T-cell (primary cell): Measurements from ENCODE around the gene RDH12. TPM values are rescaled to one million over a fixed set of nuclear protein-coding genes. Genes with fewer than 3 reads are reported as not detected.
A peak's percentile ranks its signal among the peaks of the same experiment; 100 is the strongest.

Source experiments
- ATAC-seq, 4 experiments: fragments of 200-7000 bp in 3 of 4; fragments of 150-1000 bp in 1 of 4; cut with Tn5 transposase; replicated peaks in 1 of 4; 1 replicate in 3 of 4; 2 replicates in 1 of 4; pipeline ENCODE4 v1.10.0; 2021; ENCODE audit warnings: moderate library complexity in 3 of 4, mild to moderate bottlenecking in 2 of 4, moderate number of reproducible peaks in 1 of 4
- CTCF ChIA-PET, 2 donors: fragments of 300-600 bp; sonication (Branson Sonifier 250); formaldehyde crosslinking; loops; one replicate each; lab custom pipeline; 2022; ENCODE audit warnings: antibody characterized with exemption in 2 of 2; lab: Charles Lee
- POLR2A ChIA-PET, 2 donors: fragments of 300-600 bp; sonication (Branson Sonifier 250); formaldehyde crosslinking; loops; one replicate each; lab custom pipeline; 2022; ENCODE audit warnings: antibody characterized with exemption in 2 of 2; lab: Charles Lee
- DNase-seq, 35 experiments: peaks; one replicate each; pipeline versions ENCODE4 v3.0.0 to v3.0.0-alpha.2; 2013 to 2023
- H3K27ac ChIP-seq: one replicate; pipeline ENCODE4 v1.5.1; 2013; ENCODE audit warnings: low read length
- H3K27me3 ChIP-seq, 2 experiments: replicated peaks in 1 of 2; 1 replicate in 1 of 2; 2 replicates in 1 of 2; pipeline versions ENCODE4 v1.6.1 to v1.7.0; 2013; ENCODE audit warnings: low read length in 1 of 2, mixed read lengths in 1 of 2; ENCODE audit not compliant: control insufficient read depth in 2 of 2, insufficient read depth in 2 of 2; ENCODE audit errors: extremely low read depth in 1 of 2
- H3K36me3 ChIP-seq, 2 donors: 1 replicate in 1 of 2; 2 replicates in 1 of 2; pipeline versions ENCODE4 v1.6.1 to v1.7.0; 2013; ENCODE audit warnings: low read length in 1 of 2; ENCODE audit not compliant: control insufficient read depth in 2 of 2, insufficient read depth in 1 of 2; ENCODE audit errors: extremely low read depth in 1 of 2
- H3K4me1 ChIP-seq, 2 experiments: 1 replicate in 1 of 2; 2 replicates in 1 of 2; pipeline versions ENCODE4 v1.6.1 to v1.7.0; 2013; ENCODE audit warnings: low read length in 2 of 2, mixed read lengths in 1 of 2; ENCODE audit not compliant: insufficient read depth in 2 of 2, control insufficient read depth in 1 of 2; ENCODE audit errors: extremely low read depth in 1 of 2
- H3K4me3 ChIP-seq, 2 donors: 1 replicate in 1 of 2; 2 replicates in 1 of 2; pipeline versions ENCODE4 v1.5.1 to v1.7.0; 2013; ENCODE audit warnings: mild to moderate bottlenecking in 2 of 2, low read length in 1 of 2, moderate library complexity in 1 of 2; ENCODE audit not compliant: control insufficient read depth in 1 of 2; ENCODE audit errors: extremely low read depth in 1 of 2
- H3K9me3 ChIP-seq: 2 replicates; pipeline ENCODE4 v1.7.0; 2013
- H3K27ac Mint-ChIP-seq, 2 donors: one replicate each; pipeline ENCODE4 v1.8.0; 2020 to 2021; ENCODE audit warnings: mild to moderate bottlenecking in 2 of 2, mixed read lengths in 2 of 2
- H3K27me3 Mint-ChIP-seq, 2 donors: one replicate each; pipeline ENCODE4 v1.8.0; 2021 to 2022; ENCODE audit warnings: mixed read lengths in 2 of 2
- H3K36me3 Mint-ChIP-seq: one replicate; pipeline ENCODE4 v1.8.0; 2021; ENCODE audit warnings: mixed read lengths
- H3K4me1 Mint-ChIP-seq, 3 donors: one replicate each; pipeline ENCODE4 v1.8.0; 2020 to 2022; ENCODE audit warnings: mixed read lengths in 3 of 3, mild to moderate bottlenecking in 1 of 3
- H3K4me3 Mint-ChIP-seq, 3 donors: one replicate each; pipeline ENCODE4 v1.8.0; 2020 to 2022; ENCODE audit warnings: mild to moderate bottlenecking in 3 of 3, mixed read lengths in 3 of 3, moderate library complexity in 3 of 3
- H3K9me3 Mint-ChIP-seq, 3 donors: one replicate each; pipeline ENCODE4 v1.8.0; 2020 to 2022; ENCODE audit warnings: mixed read lengths in 3 of 3
- WGBS: methylation state at CpG from one replicate; pipeline ENCODE4 v1.1.5; 2013; ENCODE audit warnings: missing lambda C conversion rate; ENCODE audit not compliant: insufficient coverage; 5-methylcytosine and 5-hydroxymethylcytosine counted together
- total RNA-seq, 35 experiments: library from RNA in 6 of 35; stranded (reverse) in 6 of 35; fragments of 120-200 nt in 1 of 35; gene quantifications; one replicate each; pipeline versions ENCODE4 v1.2.1 to v1.2.4 and lab custom pipeline; 2013 to 2026

The RDH12 gene
- total RNA-seq, 5 donors from 2014 or later (not counting 1 experiment from before 2014, with no cell fraction given), result not detected

GRCh38 chr14:67679006-67679405, 22.7 kb upstream of the RDH12 start:
- Mint-ChIP-seq H3K4me3 (no peak overlapping the region), H3K9me3 (no peaks in the 10 kb centered on the region), H3K36me3 (peaks cover 24% of the 10 kb centered on the region), H3K4me1 (peaks cover 13 to 30% (median 25%) of the 10 kb centered on the region in 3 donors), H3K27ac (no peak overlapping the region), H3K27me3 (no peaks in the 10 kb centered on the region)
- ChIA-PET CTCF (interaction anchor here (0.6 to 1.3 kb wide), 2 partner anchors 14 to 60 kb away, joined by 3 read pairs; no protein-coding TSS in a partner anchor), POLR2A (no interaction called here)
- DNase-seq (no peak), ATAC-seq (no peak)
- no peaks in the 10 kb centered on the region for H3K27me3 ChIP-seq
- H3K9me3 ChIP-seq, result no peaks in the 10 kb centered on the region
- no peak overlapping the region for H3K27ac ChIP-seq
- H3K4me3 ChIP-seq, result no peak overlapping the region
- H3K4me1 ChIP-seq, result peaks cover 0 to 8% of the 10 kb centered on the region in 2 experiments
- peaks cover 3 to 41% of the 10 kb centered on the region in 2 donors for H3K36me3 ChIP-seq
- WGBS, result 88% methylated on average over 1 of the region's 2 CpGs

GRCh38 chr14:67680121-67680602, 21.5 kb upstream of the RDH12 start:
- ChIA-PET POLR2A (interaction anchor here in 1 of 2 donors (1.3 kb wide), 1 partner anchor 15 kb away, joined by 3 read pairs; the partner anchor contains the start of gene RDH11), CTCF (interaction anchor here in 1 of 2 donors (0.6 kb wide), 1 partner anchor 19 kb away, joined by 5 read pairs; no protein-coding TSS in a partner anchor)
- H3K27me3 ChIP-seq, result no peaks in the 10 kb centered on the region
- H3K4me3 ChIP-seq, result no peak overlapping the region
- H3K36me3 ChIP-seq, result peaks cover 3 to 45% of the 10 kb centered on the region in 2 donors
- Mint-ChIP-seq H3K27ac (peak overlapping the region in 1 of 2 donors; percentile 14), H3K4me3 (no peak overlapping the region), H3K9me3 (no peaks in the 10 kb centered on the region), H3K27me3 (no peaks in the 10 kb centered on the region), H3K36me3 (peaks cover 31% of the 10 kb centered on the region), H3K4me1 (peaks cover 13 to 30% (median 25%) of the 10 kb centered on the region in 3 donors)
- DNase-seq, result no peak
- peak in 2 of 4 experiments; percentile 20 to 64 for ATAC-seq
- H3K9me3 ChIP-seq, result no peaks in the 10 kb centered on the region
- no peak overlapping the region for H3K27ac ChIP-seq
- peaks cover 0 to 4% of the 10 kb centered on the region in 2 experiments for H3K4me1 ChIP-seq
- 19% methylated on average over 2 of the region's 3 CpGs for WGBS

GRCh38 chr14:67680941-67681340, 20.7 kb upstream of the RDH12 start:
- CTCF ChIA-PET, result no interaction called here
- POLR2A ChIA-PET, result interaction anchor here in 1 of 2 donors (1.3 kb wide), 1 partner anchor 15 kb away, joined by 3 read pairs; the partner anchor contains the start of gene RDH11

DNA sequence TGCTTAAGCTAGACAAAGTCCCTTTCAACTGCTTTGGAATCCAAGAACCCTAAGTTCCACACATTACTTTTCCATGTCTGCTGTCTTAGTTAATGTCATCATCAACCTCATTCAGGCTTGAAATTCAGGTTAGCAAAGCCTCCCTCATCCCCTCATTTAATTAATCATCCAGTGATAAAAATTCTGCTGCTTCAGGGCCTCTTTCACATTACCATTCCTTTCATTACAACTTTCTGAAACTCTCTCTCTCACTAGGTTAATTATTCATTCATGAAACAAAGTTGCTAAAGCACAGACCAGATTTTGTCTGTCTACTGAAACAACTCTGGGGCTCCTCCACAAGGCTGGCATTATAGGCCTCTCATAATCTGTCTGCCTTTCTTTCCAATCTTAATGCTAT, 17.8 kb upstream of the RDH12 start:
- POLR2A ChIA-PET, result no interaction called here
- DNase-seq (no peak), ATAC-seq (no peak)
- Histone ChIP-seq H3K36me3 (peaks cover 6 to 52% of the 10 kb centered on the region in 2 donors), H3K27ac (no peak overlapping the region), H3K9me3 (no peaks in the 10 kb centered on the region), H3K4me1 (no peaks in the 10 kb centered on the region), H3K4me3 (no peak overlapping the region), H3K27me3 (no peaks in the 10 kb centered on the region)
- Mint-ChIP-seq H3K36me3 (peaks cover 53% of the 10 kb centered on the region), H3K4me1 (peaks cover 6 to 18% (median 14%) of the 10 kb centered on the region in 3 donors), H3K4me3 (no peak overlapping the region), H3K27ac (peak overlapping the region; percentile 2 to 29), H3K9me3 (no peaks in the 10 kb centered on the region), H3K27me3 (no peaks in the 10 kb centered on the region)
- CTCF ChIA-PET, result interaction anchor here in 1 of 2 donors (1.0 to 1.1 kb wide), 2 partner anchors 12 to 17 kb away, joined by 3 read pairs; partner anchors contain the start of gene RDH11

More at GRCh38 chr14:67680941-67681340, 20.7 kb upstream of the RDH12 start:
- H3K4me1 Mint-ChIP-seq, result peaks cover 13 to 26% (median 22%) of the 10 kb centered on the region in 3 donors
- Histone ChIP-seq H3K4me3 (no peak overlapping the region), H3K36me3 (peaks cover 3 to 49% of the 10 kb centered on the region in 2 donors), H3K27ac (no peak overlapping the region), H3K9me3 (no peaks in the 10 kb centered on the region), H3K4me1 (no peaks in the 10 kb centered on the region), H3K27me3 (no peaks in the 10 kb centered on the region)
- DNase-seq (peak in 1 of 35 experiments; percentile 17), ATAC-seq (no peak)
- H3K4me3 Mint-ChIP-seq, result no peak overlapping the region
- H3K27ac Mint-ChIP-seq, result peak overlapping the region in 1 of 2 donors; percentile 30
- H3K9me3 Mint-ChIP-seq, result no peaks in the 10 kb centered on the region
- H3K36me3 Mint-ChIP-seq, result peaks cover 38% of the 10 kb centered on the region
- WGBS, result 75% methylated on average over 2 of the region's 2 CpGs
- no peaks in the 10 kb centered on the region for H3K27me3 Mint-ChIP-seq

GRCh38 chr14:67690011-67690410, 11.7 kb upstream of the RDH12 start:
- ATAC-seq (no peak), DNase-seq (no peak)
- H3K4me3 Mint-ChIP-seq, result no peak overlapping the region
- H3K27ac Mint-ChIP-seq, result no peak overlapping the region
- POLR2A ChIA-PET, result no interaction called here
- H3K4me1 Mint-ChIP-seq, result peaks cover 8 to 22% (median 19%) of the 10 kb centered on the region in 3 donors
- Histone ChIP-seq H3K27me3 (no peaks in the 10 kb centered on the region), H3K9me3 (no peaks in the 10 kb centered on the region), H3K4me1 (peaks cover 6 to 12% of the 10 kb centered on the region in 2 experiments), H3K4me3 (no peak overlapping the region), H3K36me3 (peaks cover 3 to 55% of the 10 kb centered on the region in 2 donors), H3K27ac (no peak overlapping the region)
- CTCF ChIA-PET, result no interaction called here
- 100% methylated on average over 2 of the region's 4 CpGs for WGBS
- no peaks in the 10 kb centered on the region for H3K27me3 Mint-ChIP-seq
- H3K36me3 Mint-ChIP-seq, result peaks cover 58% of the 10 kb centered on the region
- H3K9me3 Mint-ChIP-seq, result no peaks in the 10 kb centered on the region

- peaks cover 19% of the 10 kb centered on the region for H3K36me3 Mint-ChIP-seq
- 0% methylated on average over 20 of the region's 21 CpGs for WGBS
- POLR2A ChIA-PET, result interaction anchor here in 1 of 2 donors (0.7 to 1.6 kb wide), 6 partner anchors 9 to 648 kb away, joined by 3 to 5 read pairs (median 4); no protein-coding TSS in a partner anchor
Measured at GRCh38 chr14:67694791-67695393, 6.8 kb upstream of the RDH12 start.

More at GRCh38 chr14:67694791-67695393, 6.8 kb upstream of the RDH12 start:
- Mint-ChIP-seq H3K27me3 (no peaks in the 10 kb centered on the region), H3K9me3 (no peaks in the 10 kb centered on the region), H3K4me1 (peaks cover 16 to 28% (median 21%) of the 10 kb centered on the region in 3 donors), H3K4me3 (peak overlapping the region; percentile 84 to 97 (median 86)), H3K27ac (peak overlapping the region; percentile 84)
- CTCF ChIA-PET, result interaction anchor here (0.7 to 1.3 kb wide), 9 partner anchors 10 to 335 kb away, joined by 3 to 21 read pairs (median 3); partner anchors contain the start of genes ARG2 (in 1 of the 2), ATP6V1D (in 1 of the 2), EIF2S1 (in 1 of the 2) and PIGH (in 1 of the 2)
- Histone ChIP-seq H3K27ac (peak overlapping the region; percentile 66), H3K27me3 (no peaks in the 10 kb centered on the region), H3K9me3 (no peaks in the 10 kb centered on the region), H3K4me3 (peak overlapping the region; percentile 89 to 100), H3K4me1 (peaks cover 6 to 16% of the 10 kb centered on the region in 2 experiments), H3K36me3 (peaks cover 0 to 25% of the 10 kb centered on the region in 2 donors)
- DNase-seq (peak in 33 of 35 experiments; percentile 23 to 77 (median 45)), ATAC-seq (peak; percentile 62 to 70 (median 66))
